Cerebellar nuclear complex (tissue), 1 donor: ENCODE results near the gene USPL1.

Source experiments
- DNase-seq, 2 experiments: peaks; one replicate each; lab custom pipeline; 2025; lab: John Stamatoyannopoulos, UW

The USPL1 gene

DNA sequence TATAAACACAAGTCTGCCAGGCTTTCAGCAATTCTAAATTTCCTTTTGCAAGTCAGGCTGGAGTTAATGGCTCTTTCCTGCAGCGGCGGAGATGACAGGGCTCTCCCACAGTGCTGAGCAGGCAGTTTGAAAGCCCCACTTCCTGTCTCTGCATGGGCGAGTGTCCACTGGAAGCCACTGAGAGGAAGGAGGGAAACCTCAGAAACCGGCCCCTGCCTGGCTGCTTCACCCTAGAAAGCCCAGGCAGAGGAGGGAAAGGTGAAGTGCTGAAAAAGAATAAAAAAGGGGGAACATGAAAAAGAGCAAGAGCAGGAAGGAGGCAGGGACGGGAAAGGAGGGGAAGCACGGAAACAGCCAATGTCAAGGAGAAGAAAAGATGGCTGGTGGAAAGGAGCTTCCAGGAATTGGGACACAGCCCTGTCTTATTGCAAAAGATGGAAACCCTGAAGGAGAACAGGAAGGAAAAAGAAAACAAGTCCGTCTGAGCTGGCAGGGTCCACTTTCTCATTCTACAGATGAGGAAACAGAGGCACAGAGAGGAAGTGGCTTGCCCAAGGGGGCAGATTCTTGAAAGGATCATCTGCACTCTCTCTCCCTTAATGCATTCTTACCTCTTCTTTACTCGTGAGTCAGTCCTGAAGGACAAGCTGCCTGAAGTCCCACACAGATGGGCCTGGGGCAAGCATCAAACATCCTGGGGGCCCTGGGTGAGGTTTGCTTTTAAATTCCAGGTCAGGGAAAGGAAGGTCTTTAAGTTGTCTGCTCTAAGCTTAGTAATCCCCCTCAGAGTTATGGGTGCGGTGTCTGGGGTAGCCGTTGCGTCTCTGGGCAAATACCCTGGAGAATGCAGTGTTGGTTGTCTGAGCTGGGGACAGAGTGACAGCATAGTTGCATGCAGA, 78.8 kb downstream of the USPL1 start:
- DNase-seq = no peak

DNA sequence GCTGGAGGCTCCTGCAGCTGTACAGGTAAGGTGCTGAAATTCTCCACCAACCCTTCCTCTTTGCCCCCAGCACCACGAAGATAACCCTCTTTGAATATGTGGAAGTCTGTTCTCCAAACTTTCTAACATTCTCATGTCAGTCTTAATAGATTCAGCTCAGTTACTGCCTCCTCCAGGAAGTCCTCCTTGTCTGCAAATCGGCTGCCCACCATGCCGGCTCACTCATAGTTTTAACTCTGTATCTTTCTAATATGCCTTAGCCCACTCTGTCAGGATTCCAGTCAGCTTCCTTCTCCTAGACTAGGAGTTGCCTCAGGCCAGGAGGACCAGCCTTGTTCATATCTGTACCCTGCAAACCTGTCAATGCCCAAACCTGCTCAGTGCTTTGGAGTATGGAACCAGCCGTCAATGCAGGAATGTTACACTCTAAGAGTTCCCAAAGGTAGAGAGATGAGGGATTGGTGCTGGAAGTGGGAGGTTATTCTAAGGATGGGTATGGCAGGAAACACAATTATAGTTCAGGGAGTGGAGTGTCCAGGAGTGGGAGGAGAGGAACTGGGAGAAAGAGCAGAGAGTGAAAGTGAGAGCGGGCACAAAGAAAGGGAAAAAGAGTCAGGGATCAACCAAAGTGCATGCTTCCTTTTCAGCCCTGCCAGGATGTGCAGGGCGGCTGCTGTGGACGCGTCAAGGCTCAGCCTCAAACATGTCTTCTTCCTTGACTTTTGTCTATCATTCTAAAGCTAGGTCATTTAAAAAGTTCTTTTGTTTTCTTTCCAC, 79.6 kb downstream of the USPL1 start:
- no peak for DNase-seq

DNA sequence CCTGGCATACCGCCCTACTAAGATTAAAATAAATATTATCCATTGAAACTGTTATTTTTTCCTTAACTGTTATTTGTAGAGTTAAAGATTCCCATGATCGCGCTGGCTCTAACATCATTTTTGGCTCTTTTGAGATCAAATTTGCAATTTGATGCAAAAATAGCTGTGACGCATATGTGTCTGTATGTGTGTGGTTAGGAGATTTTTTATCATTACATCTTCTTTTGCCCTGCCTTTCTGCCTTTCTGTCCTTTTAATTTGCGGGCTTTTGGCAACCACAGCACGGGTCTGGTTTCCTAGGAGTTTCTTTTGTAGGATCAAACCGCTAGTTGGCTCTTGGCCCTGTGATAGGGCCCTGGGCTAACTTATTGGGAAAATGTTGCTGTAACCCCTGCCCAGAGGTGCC, 80.3 kb downstream of the USPL1 start:
- no peak for DNase-seq

DNA sequence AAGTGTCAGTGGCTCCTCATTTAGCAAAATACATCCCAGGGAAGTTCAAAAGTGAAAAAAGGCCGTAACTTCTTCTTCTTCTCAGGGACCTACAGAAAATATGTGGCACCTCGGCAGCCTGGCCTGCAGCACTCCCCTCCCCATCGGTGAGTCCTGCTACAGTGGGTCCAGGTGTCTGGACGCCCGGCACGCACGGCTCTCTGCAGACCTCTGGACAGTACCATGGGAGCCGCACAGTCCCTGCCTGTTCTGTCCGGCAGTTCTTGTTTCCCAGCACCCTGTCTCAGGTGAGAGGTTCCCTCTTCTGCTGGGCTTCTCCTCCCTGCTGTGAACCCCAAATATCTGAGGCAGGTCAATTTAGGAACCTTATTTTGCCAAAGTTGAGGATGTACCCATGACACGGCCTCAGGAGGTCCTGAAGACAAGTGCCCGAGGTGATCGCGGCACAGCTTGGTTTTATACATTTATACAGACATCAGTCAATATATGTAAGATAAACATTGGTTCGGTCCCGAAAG, 80.8 kb downstream of the USPL1 start:
- DNase-seq = no peak

DNA sequence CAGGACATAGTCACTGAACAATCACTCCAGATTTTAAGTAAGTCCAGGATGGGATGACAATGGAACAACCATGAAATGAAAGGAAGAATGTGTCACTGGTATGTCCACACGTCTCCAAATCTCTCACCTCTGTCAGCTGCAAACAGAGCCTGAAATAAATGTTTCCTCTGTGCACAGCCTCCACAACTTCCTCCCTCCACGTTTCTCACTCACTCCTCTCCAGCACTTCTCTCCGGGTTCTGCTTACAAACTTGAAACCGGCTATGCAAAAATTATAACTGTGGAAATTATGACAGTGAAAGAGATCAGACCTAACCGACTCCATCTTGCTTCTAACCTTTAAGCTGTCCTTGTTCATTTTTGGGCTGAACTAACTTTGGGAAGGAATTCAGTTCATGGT, 82.6 kb downstream of the USPL1 start:
- no peak for DNase-seq

DNA sequence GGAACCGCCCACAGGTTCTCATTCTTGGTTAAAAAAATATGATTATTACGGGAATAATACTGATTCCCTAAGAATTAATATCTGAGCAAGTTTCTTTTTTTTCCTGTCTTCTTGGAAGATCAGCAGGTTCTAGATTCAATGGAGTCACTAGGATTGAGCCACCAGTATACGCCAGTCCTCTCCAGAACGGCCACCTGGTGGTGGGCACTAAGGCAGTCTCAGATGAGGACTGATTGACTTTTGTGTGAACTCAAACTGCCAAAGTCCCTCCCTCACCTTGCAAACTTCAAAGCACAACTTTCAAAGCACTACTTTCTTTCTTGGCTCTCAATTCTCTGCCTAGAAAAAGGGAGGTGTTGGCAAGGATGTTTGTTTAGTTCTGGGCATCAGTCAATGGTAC, 84.3 kb downstream of the USPL1 start:
- DNase-seq = no peak

DNA sequence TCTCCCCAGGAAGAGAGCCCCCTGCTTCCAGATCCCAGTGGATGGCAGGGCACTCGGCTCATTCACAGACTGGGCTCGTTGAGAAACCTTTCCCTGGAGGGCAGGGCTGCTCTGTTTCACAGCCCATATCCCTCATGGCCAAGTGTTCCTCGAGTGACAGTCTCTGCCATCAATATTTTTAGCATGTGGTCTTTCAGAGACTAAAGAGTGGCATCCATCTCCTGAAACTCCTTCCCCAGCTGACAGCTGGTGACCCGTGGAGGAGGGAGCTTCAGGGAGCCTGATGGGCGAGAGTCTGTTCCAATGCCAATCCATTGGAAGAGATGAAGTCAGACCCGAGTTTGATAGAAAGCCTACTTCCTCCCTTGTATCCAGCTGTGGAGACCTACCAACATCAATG, 86.9 kb downstream of the USPL1 start:
- DNase-seq = no peak

DNA sequence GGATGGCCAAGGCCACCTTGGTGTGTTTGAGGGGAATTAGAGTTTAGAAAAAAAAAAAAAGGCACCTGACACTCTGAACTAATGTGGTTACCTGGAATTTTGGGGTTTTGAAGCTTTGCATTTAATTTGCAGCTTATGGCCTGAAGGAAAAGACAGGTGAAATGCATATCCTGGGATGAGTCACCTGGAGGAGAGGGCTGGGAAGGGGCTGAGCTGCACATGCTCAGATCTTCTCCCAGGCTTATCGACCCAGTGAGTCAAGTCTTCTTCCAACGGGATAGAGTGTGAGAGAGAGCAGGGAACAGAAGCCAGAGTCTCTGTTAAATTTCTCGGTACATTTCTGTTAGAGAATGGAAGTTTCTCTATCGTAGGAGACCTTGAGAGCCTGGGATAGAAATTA, 88.0 kb downstream of the USPL1 start:
- DNase-seq = no peak

DNA sequence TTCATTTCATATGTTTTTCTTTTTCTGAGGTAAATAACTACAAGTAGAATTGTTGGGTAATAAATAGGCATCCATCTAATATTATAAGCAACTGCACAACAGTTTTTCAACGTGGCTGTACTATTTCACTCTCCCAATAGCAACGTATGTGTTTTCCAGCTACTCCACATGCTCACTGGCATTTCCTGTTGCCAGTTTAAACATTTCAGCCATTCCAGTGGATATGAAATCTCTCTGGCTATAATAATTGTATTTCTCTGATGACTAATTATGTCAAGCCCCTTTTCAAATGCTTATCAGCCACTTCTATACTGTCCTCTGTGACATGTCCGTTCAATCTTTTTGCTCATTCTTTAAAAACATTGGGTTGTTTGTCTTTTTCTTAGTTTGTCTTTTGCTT, 90.8 kb downstream of the USPL1 start:
- DNase-seq = no peak
